ENCODE measurements around the gene SULT1A1. TPM values are rescaled to one million over a fixed set of nuclear protein-coding genes. Genes with fewer than 3 reads are reported as not detected.
A peak's percentile ranks its signal among the peaks of the same experiment; 100 is the strongest.
"Not testable (repeated sequence)": the region's sequence is repeated elsewhere in the genome, so short reads cannot be mapped to it uniquely, and the experiment has no call there.

Gene SULT1A1
- total RNA-seq, 1 experiment from 2014 or later, result 82.0 TPM

GRCh38 chr16:28596115-28596630, 13.7 kb downstream of the SULT1A1 start:
- peaks cover 34% of the 10 kb centered on the region for H3K4me1 ChIP-seq (replicated peaks; ENCODE audit: insufficient read depth)
- no peaks in the 10 kb centered on the region for H3K9me2 ChIP-seq (ENCODE audit: insufficient read depth)
- H3K4me3 ChIP-seq, result peak overlapping the region; percentile 67
- POLR2A ChIA-PET (ENCODE audit: unreplicated experiment), result interaction anchor here (0.5 to 2.3 kb wide), 5 partner anchors 14 to 304 kb away, joined by 3 to 59 read pairs (median 9); partner anchors contain the start of genes SBK1 and SULT1A1
- intact Hi-C loops (cut with micrococcal nuclease; ENCODE audit: unreplicated experiment), result loop anchor here (5.0 kb wide), 1 partner anchor 44 kb away; the partner anchor contains the start of gene SGF29
- peaks cover 23% of the 10 kb centered on the region for H3F3A ChIP-seq (ENCODE audit: insufficient read depth, low read depth)
- H3K36me3 ChIP-seq (ENCODE audit: low read depth), result 0 out of 2 replicates have a peak, but pooled peaks cover 11% of the 10 kb centered on the region
- peak overlapping the region; percentile 94 for H3K27ac ChIP-seq
- CTCF ChIA-PET, result interaction anchor here (2.3 kb wide), 1 partner anchor 13 kb away, joined by 21 read pairs; the partner anchor contains the start of gene SULT1A1
- H3K79me2 ChIP-seq (ENCODE audit: low read depth), result peaks cover 27% of the 10 kb centered on the region
- no peaks in the 10 kb centered on the region for H3K27me3 ChIP-seq (ENCODE audit: insufficient read depth, low read depth)
- peak in 1 of 2 experiments; percentile 48 for DNase-seq
- no peak overlapping the region for H2AFZ ChIP-seq
- H4K20me1 ChIP-seq (ENCODE audit: insufficient read depth), result no peaks in the 10 kb centered on the region
- peak overlapping the region; percentile 99 for H3K4me2 ChIP-seq
- TF ChIP-seq CTCF (conservative IDR thresholded peaks at IDR 0.05), result no peak
- TF ChIP-seq EZH2 (IDR thresholded peaks at IDR 0.05; ENCODE audit: low read depth), result no peak
- BruUV-seq (replicated peaks), result no TSS peak
- H3K9me3 ChIP-seq (ENCODE audit: insufficient read depth, low read depth), result no peaks in the 10 kb centered on the region

- CTCF ChIA-PET; POLR2A ChIA-PET (ENCODE audit: unreplicated experiment): not testable (repeated sequence)
These were observed 14.4 kb downstream of the SULT1A1 start for GRCh38 chr16:28595451-28595850.

GRCh38 chr16:28592979-28593553, 16.8 kb downstream of the SULT1A1 start:
- H3K9me3 ChIP-seq (ENCODE audit: insufficient read depth, low read depth), result no peaks in the 10 kb centered on the region
- no peak overlapping the region for H2AFZ ChIP-seq
- H3K4me2 ChIP-seq, result no peak overlapping the region
- DNase-seq, result no peak
- peaks cover 27% of the 10 kb centered on the region for H3K79me2 ChIP-seq (ENCODE audit: low read depth)
- intact Hi-C loops (cut with micrococcal nuclease; ENCODE audit: unreplicated experiment), result no loop called here
- H3K9me2 ChIP-seq (ENCODE audit: insufficient read depth), result no peaks in the 10 kb centered on the region
- peaks cover 25% of the 10 kb centered on the region; the same call in 1 of the 2 replicates for H3K36me3 ChIP-seq (ENCODE audit: low read depth)
- BruUV-seq (replicated peaks), result no TSS peak
- H3K4me1 ChIP-seq (replicated peaks; ENCODE audit: insufficient read depth), result peaks cover 37% of the 10 kb centered on the region
- H3K27me3 ChIP-seq (ENCODE audit: insufficient read depth, low read depth), result no peaks in the 10 kb centered on the region
- no peaks in the 10 kb centered on the region for H4K20me1 ChIP-seq (ENCODE audit: insufficient read depth)
- H3K4me3 ChIP-seq, result no peak overlapping the region
- ChIA-PET POLR2A (ENCODE audit: unreplicated experiment) (interaction anchor here (0.6 kb wide), 1 partner anchor 460 kb away, joined by 4 read pairs; no protein-coding TSS in a partner anchor), CTCF (interaction anchor here (1.6 kb wide), 1 partner anchor 17 kb away, joined by 3 read pairs; the partner anchor contains the start of gene SULT1A1)
- H3F3A ChIP-seq (ENCODE audit: insufficient read depth, low read depth), result peaks cover 28% of the 10 kb centered on the region
- no peak overlapping the region for H3K27ac ChIP-seq
- no peak for TF ChIP-seq EZH2 (IDR thresholded peaks at IDR 0.05; ENCODE audit: low read depth)

More at GRCh38 chr16:28595451-28595850, 14.4 kb downstream of the SULT1A1 start:
- intact Hi-C loops (cut with micrococcal nuclease; ENCODE audit: unreplicated experiment), result loop anchor here (5.0 kb wide), 1 partner anchor 43 kb away; the partner anchor contains the start of gene SGF29
- H3K4me2 ChIP-seq, result peak overlapping the region; percentile 99
- H3K4me1 ChIP-seq (replicated peaks; ENCODE audit: insufficient read depth), result peaks cover 34% of the 10 kb centered on the region
- H3K9me3 ChIP-seq (ENCODE audit: insufficient read depth, low read depth); DNase-seq; H4K20me1 ChIP-seq (ENCODE audit: insufficient read depth); H3K27me3 ChIP-seq (ENCODE audit: insufficient read depth, low read depth); H3K9me2 ChIP-seq (ENCODE audit: insufficient read depth); H2AFZ ChIP-seq; BruUV-seq (replicated peaks): not testable (repeated sequence)
- H3K4me3 ChIP-seq, result peak overlapping the region; percentile 67; the same call in 1 of the 2 replicates
- H3K27ac ChIP-seq, result peak overlapping the region; percentile 94
- 0 out of 2 replicates have a peak, but pooled peaks cover 11% of the 10 kb centered on the region for H3K36me3 ChIP-seq (ENCODE audit: low read depth)
- H3K79me2 ChIP-seq (ENCODE audit: low read depth), result peaks cover 27% of the 10 kb centered on the region
- peaks cover 23% of the 10 kb centered on the region for H3F3A ChIP-seq (ENCODE audit: insufficient read depth, low read depth)

GRCh38 chr16:28592511-28592910, 17.3 kb downstream of the SULT1A1 start:
- no peak overlapping the region for H2AFZ ChIP-seq
- TF ChIP-seq CTCF (conservative IDR thresholded peaks at IDR 0.05) (no peak), EZH2 (IDR thresholded peaks at IDR 0.05; ENCODE audit: low read depth) (no peak)
- H3K4me1 ChIP-seq (replicated peaks; ENCODE audit: insufficient read depth), result peaks cover 37% of the 10 kb centered on the region
- H3K36me3 ChIP-seq (ENCODE audit: low read depth), result peaks cover 25% of the 10 kb centered on the region; the same call in 1 of the 2 replicates
- peaks cover 28% of the 10 kb centered on the region for H3F3A ChIP-seq (ENCODE audit: insufficient read depth, low read depth)
- H3K4me2 ChIP-seq, result no peak overlapping the region
- POLR2A ChIA-PET (ENCODE audit: unreplicated experiment), result no interaction called here
- intact Hi-C loops (cut with micrococcal nuclease; ENCODE audit: unreplicated experiment), result no loop called here
- BruUV-seq (replicated peaks), result TSS peak; percentile 4
- no peak for DNase-seq
- no peaks in the 10 kb centered on the region for H3K9me3 ChIP-seq (ENCODE audit: insufficient read depth, low read depth)
- no peaks in the 10 kb centered on the region for H3K27me3 ChIP-seq (ENCODE audit: insufficient read depth, low read depth)
- H3K9me2 ChIP-seq (ENCODE audit: insufficient read depth), result no peaks in the 10 kb centered on the region
- CTCF ChIA-PET, result interaction anchor here (1.6 kb wide), 1 partner anchor 17 kb away, joined by 3 read pairs; the partner anchor contains the start of gene SULT1A1
- H3K79me2 ChIP-seq (ENCODE audit: low read depth), result peaks cover 27% of the 10 kb centered on the region
- no peak overlapping the region for H3K27ac ChIP-seq
- no peaks in the 10 kb centered on the region for H4K20me1 ChIP-seq (ENCODE audit: insufficient read depth)
- H3K4me3 ChIP-seq, result no peak overlapping the region

Data from PC-9 (cell line).